HG02885 (cell line): ENCODE measurements around the gene RASA4.
"Not testable (repeated sequence)": the region's sequence is repeated elsewhere in the genome, so short reads cannot be mapped to it uniquely, and the experiment has no call there.

Experiments
- ATAC-seq: cut with Tn5 transposase; IDR thresholded peaks from one replicate; pipeline ENCODE4 v1.9.1; 2021; ENCODE audit warnings: mild to moderate bottlenecking; ENCODE audit not compliant: unreplicated experiment, poor library complexity

RASA4 gene

DNA sequence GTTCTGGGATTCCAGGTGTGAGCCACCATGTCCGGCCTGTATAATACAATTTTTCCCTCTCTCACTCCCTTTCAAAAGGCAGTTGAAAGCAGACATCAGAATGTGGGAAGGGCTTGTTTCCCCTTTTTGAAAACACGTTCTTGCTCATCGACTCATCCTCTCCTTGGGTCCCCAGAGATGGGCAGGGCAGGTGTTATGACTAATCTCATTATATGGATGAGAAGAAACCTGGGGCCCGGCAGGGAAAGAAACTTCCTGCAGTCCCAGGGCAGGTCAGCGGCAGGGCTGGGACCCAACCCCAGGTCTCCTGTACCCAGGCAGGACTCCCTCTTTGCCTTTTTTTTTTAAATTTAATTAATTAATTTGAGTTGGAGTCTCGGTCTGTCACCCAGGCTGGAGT is 70.2 kb downstream of the RASA4 start:
- ATAC-seq = peak; percentile 86

DNA sequence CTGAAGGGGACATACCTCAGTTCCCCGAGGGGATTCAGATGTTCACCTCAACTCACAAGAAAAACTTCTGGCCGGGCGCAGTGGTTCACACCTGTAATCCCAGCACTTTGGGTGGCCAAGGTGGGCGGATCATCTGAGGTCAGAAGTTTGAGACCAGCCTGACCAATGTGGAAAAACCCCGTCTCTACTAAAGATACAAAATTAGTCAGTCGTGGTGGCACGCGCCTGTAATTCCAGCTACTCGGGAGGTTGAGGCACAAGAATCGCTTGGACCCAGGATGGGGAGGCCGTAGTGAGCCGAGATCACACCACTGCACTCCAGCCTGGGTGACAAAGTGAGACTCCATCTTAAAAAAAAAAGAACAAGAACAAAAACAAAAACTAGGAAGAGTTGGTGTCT is 71.3 kb downstream of the RASA4 start:
- not testable (repeated sequence) for ATAC-seq

DNA sequence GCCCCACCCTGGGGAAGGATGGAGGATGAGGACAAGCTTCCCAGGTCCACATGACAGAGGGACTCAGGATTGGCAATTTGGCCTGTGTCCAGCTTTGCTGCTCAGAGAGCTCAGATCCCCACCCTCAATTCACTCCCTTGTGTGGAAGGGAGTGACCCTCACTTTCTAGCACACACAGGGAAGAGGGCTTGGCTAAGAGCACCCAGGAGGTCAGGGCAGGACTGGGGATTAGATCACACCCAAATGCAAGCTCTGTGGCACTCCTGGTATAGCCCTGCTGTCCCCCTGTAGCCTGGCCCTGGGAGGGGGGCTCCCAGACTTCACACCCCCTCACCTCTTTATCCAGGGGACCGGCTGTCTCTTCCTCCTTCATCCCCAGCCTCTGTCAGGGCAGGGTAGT is 72.2 kb downstream of the RASA4 start:
- not testable (repeated sequence) for ATAC-seq

DNA sequence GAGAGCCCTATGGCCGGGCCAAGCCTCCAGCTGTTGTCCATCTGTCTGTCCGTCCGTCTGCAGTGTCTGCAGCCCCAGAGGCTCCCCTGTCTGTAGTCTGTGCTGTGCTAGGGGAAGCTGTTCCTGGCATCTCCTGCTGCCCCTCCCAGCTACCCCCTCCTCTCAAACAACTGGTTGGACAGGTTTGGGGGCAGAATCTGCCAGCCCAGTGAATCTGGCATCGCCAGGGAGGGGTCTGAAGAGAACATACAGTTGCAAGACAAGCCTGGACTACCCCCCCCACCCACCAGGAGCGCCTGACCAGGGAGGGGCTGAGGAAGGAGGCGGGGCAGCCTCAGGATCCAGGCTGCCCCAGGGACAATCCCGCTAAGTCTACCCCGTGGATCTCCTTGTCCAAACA is 73.0 kb downstream of the RASA4 start, which contains the start of gene UPK3BL2:
Gene UPK3BL2 (minus strand): TSS at position 101 of the 400 bp plus-strand sequence. CDS start 60 bp downstream, at position 41.
- ATAC-seq = not testable (repeated sequence)

DNA sequence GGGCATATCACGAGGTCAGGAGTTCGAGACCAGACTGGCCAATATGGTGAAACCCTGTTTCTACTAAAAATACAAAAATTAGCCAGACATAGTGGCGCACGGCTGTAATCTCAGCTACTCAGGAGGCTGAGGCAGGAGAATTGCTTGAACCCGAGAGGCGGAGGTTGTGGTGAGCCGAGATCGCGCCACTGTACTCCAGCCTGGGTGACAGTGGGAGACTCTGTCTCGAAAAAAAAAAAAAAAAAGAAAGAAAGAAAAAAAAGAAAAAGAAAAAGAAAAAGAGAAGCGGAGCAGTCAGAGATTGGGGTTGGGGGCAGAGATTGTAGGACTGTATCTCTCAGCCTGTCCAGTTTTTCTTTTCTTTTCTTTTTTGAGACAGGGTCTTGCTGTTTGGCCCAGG is 73.8 kb downstream of the RASA4 start:
- ATAC-seq = not testable (repeated sequence)

DNA sequence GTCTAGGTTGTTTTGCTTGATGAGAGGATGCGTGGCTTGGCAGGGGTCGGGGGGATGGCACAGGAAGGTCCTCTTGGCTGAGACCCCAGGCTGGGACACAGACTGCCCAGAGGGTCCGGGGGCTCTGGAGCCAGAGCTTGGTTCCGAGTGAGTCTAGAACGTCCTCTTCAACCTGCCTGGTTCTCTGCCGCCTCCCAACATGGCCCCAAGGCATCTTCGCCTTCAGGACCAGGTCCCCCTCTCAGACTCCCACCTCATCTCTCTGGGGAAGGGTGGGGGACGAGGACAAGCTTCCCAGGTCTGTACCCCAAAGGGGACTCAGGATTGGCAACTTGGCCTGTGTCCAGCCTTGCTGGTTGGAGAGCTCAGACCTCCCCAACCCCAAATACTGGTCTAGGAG is 74.5 kb downstream of the RASA4 start:
- ATAC-seq = not testable (repeated sequence)

DNA sequence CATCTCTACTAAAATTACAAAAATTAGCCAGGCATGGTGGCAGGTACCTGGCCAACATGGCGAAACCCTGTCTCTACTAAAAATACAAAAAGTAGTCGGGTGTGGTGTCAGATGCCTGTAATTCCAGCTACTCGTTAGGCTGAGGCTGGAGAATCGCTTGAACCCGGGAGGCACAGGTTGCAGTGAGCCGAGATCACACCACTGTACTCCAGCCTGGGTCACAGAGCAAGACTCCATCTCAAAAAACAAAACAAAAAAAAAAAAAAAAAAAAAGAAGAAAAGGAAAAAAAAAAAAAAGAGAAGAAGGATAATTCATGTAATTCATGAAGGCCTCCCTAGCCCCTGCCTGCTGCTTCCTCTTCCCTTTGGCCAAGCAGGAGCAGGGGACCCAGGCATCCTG is 76.0 kb downstream of the RASA4 start:
- not testable (repeated sequence) for ATAC-seq

DNA sequence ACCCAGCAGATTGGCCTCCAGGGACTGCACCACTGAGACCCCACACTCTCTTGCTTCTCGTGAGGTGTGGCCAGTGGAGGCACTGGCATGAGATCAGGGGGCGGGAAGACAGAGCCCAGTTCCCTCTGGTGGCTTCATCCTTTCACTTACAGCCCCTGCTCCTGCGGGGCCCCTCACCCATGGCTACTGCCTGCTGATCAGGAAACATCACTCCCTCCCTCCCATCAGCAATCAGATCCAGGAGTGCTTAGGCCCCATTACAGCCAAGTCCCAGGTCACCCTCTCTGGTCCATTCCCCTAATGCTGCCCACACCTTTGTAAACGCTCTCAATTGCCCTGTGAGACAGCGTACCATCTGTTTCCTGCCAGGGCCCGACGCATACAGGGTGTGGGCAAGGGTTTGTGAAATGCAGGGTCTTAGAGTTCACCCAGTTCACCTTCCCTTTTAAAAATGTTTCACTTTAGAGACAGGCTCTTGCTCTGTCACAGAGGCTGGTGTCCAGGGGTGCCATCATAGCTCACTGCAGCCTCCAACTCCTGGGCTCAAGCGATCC is 81.4 kb downstream of the RASA4 start:
- ATAC-seq = not testable (repeated sequence)

DNA sequence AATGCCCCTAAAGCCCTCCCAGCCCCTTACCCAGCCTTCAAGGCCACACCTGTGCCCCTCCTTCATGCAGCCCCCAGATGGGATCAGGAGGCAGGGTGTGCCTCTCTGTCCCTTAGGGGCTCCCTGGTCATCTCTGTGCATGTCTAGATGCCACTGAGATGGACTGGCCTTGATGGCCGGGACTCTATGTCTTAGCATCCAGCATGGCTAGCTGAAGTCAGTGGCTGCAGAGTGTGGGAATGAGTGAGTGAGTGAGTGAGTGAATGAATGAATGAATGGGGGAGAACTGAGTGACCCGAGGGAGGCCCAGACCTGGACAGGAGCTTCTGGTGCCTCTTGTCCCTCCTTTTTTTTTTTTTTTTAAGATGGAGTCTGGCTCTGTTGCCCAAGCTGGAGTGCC is 84.4 kb downstream of the RASA4 start:
- not testable (repeated sequence) for ATAC-seq

DNA sequence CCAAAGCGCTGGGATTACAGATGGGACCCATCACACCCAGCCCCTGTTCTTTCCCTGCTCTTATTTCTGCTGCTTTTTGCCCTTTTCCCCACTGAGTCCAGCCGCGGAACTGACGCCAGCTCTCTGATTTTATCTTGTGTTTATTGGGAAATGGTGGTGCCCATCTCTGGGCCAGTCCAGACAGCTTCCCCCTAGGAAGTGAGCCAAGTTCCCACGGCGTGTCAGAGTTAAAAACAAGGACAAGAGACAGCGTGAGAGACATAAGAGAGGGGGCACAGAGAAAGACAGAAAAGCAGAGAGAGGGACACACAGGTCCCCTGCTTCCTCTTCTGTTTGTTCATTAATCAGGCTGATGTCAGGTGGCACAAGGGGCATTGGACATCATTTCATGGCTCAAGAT is 85.0 kb downstream of the RASA4 start:
- ATAC-seq = not testable (repeated sequence)

DNA sequence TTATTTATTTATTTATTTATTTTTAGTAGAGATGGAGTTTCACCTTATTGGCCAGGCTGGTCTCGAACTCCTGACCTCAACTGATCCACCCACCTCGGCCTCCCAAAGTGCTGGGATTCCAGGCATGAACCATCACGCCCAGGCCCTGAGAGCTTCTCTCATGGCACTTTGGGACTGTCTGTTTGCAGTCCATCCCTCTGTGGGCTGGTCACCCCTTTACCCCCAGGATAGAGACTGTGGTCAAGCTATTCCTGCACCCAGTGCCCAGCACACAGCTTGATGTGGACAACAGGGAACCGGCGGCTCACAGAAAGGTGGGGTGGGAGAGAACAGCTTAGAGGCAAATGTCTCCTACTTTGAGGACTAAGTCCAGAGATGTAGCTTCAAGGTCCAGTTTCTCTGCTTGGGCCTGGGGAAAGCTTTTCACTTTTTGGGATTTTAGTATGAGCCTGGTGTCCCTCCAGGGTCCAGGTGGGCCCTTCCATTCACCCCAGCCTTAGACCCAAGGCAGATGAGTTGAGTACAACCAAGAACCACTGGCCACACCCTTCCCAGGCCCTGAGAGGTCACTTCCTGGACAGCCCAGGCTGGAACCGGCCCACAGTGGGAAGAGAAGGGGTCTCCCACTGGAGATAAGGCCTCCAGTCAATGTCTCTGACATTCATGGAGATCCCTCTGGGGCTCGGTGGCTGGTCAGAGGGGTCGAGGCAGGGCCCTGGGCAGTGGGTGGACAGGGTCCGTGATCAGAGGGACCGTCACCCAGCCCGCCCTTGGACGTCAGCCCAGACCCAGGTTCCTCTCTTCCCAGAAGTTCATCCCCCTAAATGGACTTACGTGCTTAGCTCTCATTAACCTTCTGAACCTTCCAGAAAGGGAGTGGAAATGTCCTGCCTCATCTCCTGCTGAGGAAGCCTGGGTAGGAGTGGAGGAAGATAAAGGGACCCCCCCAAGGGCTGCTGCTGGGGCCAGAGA is 88.4 kb downstream of the RASA4 start:
- not testable (repeated sequence) for ATAC-seq

DNA sequence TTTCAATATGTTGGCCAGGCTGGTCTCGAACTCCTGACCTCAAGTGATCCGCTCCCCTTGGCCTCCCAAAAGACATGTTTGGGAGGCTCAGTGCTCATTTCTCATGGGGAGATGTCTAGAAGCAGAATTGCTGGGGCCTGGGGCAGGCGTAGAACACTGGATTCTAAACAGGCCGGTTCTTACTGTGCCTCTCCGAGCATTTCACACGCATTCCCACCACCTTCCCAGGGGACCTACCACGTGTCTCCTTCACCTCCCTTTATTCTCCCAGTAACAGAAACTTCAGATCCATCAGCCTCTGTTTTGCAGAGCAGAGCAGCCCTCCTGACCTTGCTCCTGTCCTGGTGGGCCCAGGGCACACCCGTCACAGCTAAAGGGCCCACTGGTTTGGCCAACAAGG is 89.4 kb downstream of the RASA4 start:
- not testable (repeated sequence) for ATAC-seq

DNA sequence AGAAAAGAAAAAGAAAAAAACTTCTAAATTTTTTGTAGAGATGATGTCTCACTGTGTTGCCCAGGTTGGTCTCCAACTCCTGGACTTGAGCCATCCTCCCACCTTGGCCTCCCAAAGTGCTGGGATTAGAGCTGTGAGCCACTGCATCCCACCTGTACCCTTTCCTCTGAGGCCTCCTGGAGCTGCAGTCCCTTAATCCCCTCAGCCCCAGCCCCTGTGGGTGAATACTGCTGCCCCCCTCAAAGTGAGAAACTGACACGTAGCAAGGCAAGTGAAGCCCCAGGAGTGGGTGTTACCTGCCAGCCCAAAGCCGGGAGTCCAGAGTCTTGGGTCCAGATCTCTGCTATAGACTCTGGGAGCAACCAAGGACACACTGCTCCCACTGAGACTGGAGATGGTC is 91.8 kb downstream of the RASA4 start:
- ATAC-seq = not testable (repeated sequence)
